A172 (cell line): ENCODE results near the gene B3GALT6. TPM values are rescaled to one million over a fixed set of nuclear protein-coding genes. Genes with fewer than 3 reads are reported as not detected.
"Not testable (repeated sequence)": the region's sequence is repeated elsewhere in the genome, so short reads cannot be mapped to it uniquely, and the experiment has no call there.

Experiments
- DNase-seq: peaks from one replicate; pipeline ENCODE4 v3.0.0-alpha.2; 2015; ENCODE audit warnings: low spot score
- total RNA-seq: library from RNA; depleted of rRNA; stranded (reverse); fragments of >200 nt; shearing (Covaris generic); gene quantifications from 2 replicates; pipeline ENCODE4 v1.2.3, GENCODE V29; 2014; rRNA removed

Gene B3GALT6
- total RNA-seq, result 30.7 and 38.8 TPM in 2 replicates

- no peak for DNase-seq
Measured at GRCh38 chr1:1232208-1232795, at the start of gene B3GALT6. Gene B3GALT6 (plus strand): TSS chr1:1232237. CDS start chr1:1232279, 42 bp downstream.

DNA sequence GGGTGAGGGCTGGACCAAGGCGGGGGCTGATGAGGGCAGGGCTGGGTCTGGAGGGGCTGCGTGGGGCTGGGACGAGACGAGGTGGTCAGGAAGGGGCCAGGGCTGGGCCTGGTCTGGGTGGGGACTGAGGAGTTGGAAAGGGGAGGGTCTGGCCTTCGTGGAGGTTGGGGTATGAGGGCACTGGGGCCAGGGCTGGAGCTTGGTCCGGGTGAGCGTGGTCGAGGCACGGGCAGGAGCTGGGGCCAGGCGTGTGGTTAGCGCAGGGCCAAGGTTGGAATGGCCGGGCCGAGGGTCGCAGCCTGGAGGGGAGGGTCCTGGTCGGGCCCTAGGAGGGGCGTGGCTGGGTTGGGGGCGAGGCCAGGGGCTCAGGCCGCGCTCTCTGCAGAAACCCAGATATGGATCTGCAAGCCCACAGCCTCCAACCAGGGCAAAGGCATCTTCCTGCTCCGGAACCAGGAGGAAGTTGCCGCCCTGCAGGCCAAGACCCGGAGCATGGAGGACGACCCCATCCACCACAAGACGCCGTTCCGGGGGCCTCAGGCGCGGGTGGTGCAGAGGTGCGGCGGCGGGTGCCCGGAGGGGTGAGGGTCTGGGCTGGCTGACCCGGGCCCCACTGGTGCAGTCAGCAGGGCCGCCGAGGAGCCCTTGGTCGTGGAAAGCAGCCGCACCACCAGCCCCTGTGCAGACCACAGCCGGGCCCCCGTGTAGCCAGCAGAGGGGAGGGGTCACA is 49.4 kb upstream of the B3GALT6 start:
- DNase-seq, result no peak

GRCh38 chr1:1183221-1183747 is 48.8 kb upstream of the B3GALT6 start:
- DNase-seq, result no peak

DNA sequence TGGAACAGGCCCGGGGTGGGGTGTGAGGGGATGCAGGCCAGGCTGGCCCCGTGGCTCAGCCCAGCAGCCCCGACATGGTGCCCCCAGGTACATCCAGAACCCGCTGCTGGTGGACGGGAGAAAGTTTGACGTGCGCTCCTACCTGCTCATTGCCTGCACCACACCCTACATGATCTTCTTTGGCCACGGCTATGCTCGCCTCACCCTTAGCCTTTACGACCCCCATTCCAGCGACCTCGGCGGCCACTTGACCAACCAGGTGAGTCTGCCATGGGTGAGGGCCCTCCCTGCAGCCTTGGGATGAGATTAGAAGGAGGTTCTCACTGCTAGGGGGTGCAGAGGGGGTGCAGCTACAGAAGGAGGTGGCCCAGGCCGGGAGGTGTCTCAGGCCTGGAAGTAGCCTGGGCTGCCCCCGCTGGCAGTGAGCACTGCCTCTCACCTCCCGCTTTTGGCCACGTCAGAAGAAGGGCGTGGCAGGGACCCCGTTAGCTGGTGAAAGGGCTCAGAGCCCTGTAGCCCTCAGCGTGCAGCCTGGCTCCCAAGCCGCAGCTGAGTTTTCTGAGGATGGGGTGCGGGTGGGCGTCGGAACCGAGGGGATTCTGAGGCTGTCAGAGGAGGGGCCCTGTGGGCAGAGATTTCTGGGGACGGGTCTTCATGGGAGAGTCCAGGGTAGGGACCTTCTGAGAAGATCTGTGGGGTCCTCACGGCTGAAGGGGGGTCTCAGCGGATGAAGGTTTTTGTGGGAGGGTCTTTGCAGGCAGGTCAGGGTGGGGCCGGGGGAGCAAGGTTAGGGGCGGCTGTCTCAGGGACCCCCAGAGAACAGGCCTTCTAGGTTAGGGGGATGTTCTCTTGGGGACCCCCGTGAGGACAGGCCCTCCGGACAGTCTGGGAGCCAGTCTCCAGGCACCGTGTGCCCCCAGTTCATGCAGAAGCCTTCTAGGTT is 47.9 kb upstream of the B3GALT6 start:
- DNase-seq, result no peak

DNA sequence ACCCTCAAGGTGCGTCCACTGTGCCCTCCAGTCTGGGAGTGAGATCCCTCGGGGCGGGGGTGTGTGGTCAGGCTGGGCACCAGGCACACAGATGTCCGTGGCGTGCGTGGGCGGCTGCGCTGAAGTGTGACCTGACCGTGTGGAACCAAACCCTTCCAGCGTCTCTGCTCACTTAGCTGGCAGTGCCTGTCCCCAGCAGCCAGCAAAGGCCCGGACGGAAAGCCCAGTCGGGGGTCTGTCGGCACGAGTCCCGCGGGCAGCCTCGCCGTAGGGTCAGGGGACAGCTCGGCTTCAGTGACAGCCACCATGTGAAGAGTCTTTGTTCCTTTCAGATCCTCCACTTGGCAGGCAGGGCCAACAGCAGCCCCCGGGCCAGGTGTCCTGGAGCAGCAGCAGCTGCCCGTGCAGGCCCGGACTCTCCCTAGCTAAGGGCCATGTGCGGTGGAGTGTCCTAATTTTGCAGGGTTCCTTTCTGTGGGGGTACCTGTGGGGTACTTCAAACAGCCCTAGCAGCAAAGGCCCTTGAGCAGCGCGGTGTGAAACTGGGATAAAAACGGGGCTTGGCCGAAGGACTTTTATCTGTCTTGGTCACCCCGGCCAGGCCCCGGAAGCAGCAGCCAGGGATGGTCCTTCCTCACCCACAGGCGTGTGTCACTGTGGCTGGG is 46.8 kb upstream of the B3GALT6 start:
- DNase-seq, result no peak

- no peak for DNase-seq
Measured at GRCh38 chr1:1187938-1188337, 44.1 kb upstream of the B3GALT6 start.

- DNase-seq, result no peak
Measured at GRCh38 chr1:1189111-1189510, 42.9 kb upstream of the B3GALT6 start.

- no peak for DNase-seq
Measured at GRCh38 chr1:1191734-1192133, 40.3 kb upstream of the B3GALT6 start.

GRCh38 chr1:1194723-1195122 is 37.3 kb upstream of the B3GALT6 start:
- no peak for DNase-seq

GRCh38 chr1:1195726-1196125 is 36.3 kb upstream of the B3GALT6 start:
- DNase-seq, result not testable (repeated sequence)

- no peak for DNase-seq
Measured at GRCh38 chr1:1196431-1197187, 35.4 kb upstream of the B3GALT6 start.

GRCh38 chr1:1197188-1197500 is 34.9 kb upstream of the B3GALT6 start:
- no peak for DNase-seq

GRCh38 chr1:1197551-1198422 is 34.2 kb upstream of the B3GALT6 start:
- DNase-seq, result no peak

GRCh38 chr1:1198423-1199140 is 33.5 kb upstream of the B3GALT6 start:
- DNase-seq, result no peak

GRCh38 chr1:1199141-1199960 is 32.7 kb upstream of the B3GALT6 start:
- DNase-seq, result no peak

- no peak for DNase-seq
Measured at GRCh38 chr1:1199961-1200875, 31.8 kb upstream of the B3GALT6 start.
